IMR-90 (cell line): ENCODE data around the gene SERPINB13. TPM values are rescaled to one million over a fixed set of nuclear protein-coding genes. Genes with fewer than 3 reads are reported as not detected.

ENCODE experiments used
- ATAC-seq: fragments of 200-7000 bp; cut with Tn5 transposase; 2 replicates; pipeline ENCODE4 v1.9.1; 2020; ENCODE audit warnings: low read depth, mild to moderate bottlenecking, moderate library complexity
- Bru-seq: library from RNA; stranded (reverse); fragments of 400-500 nt; gene quantifications from one replicate; lab custom pipeline; 2021; lab: Mats Ljungman, UMichigan
- BruChase-seq, 2 experiments: library from RNA; stranded (reverse); fragments of 400-500 nt; gene quantifications; one replicate each; lab custom pipeline; 2021; lab: Mats Ljungman, UMichigan
- BruUV-seq: library from RNA; stranded (reverse); fragments of 400-500 nt; replicated peaks from 2 replicates; lab custom pipeline; 2021; lab: Mats Ljungman, UMichigan
- CTCF ChIA-PET: fragments of 300-600 bp; formaldehyde crosslinking; extraction: SDS; loops from one replicate; lab custom pipeline; 2021; ENCODE audit warnings: antibody characterized with exemption; lab: Yijun Ruan, JAX
- POLR2A ChIA-PET: fragments of 300-600 bp; sonication (Branson Sonifier 250); formaldehyde crosslinking; loops from one replicate; lab custom pipeline; 2022; ENCODE audit warnings: antibody characterized with exemption; ENCODE audit not compliant: unreplicated experiment; lab: Charles Lee
- DNase-seq: peaks from one replicate; pipeline ENCODE4 v3.0.0; 2013
- H2AFZ ChIP-seq: replicated peaks from 2 replicates; pipeline ENCODE3; 2013; ENCODE audit warnings: low read length, mild to moderate bottlenecking; ENCODE audit not compliant: poor library complexity
- H2AK5ac ChIP-seq: 2 replicates; pipeline ENCODE4 v1.6.1; 2013; ENCODE audit warnings: low read depth, low read length, inconsistent platforms
- H2AK9ac ChIP-seq: replicated peaks from 2 replicates; pipeline ENCODE3; 2013; ENCODE audit warnings: mild to moderate bottlenecking, low read depth, low read length, moderate library complexity; ENCODE audit not compliant: poor library complexity
- H2BK120ac ChIP-seq: 2 replicates; pipeline ENCODE4 v1.6.1; 2013; ENCODE audit warnings: low read depth, low read length, inconsistent platforms
- H2BK15ac ChIP-seq: 3 replicates; pipeline ENCODE4 v1.6.1; 2013; ENCODE audit warnings: low read depth, low read length, inconsistent platforms
- H2BK20ac ChIP-seq: 2 replicates; pipeline ENCODE4 v1.6.1; 2013; ENCODE audit warnings: low read depth, mild to moderate bottlenecking, inconsistent platforms, low read length, moderate library complexity
- H2BK5ac ChIP-seq: 2 replicates; pipeline ENCODE4 v1.6.1; 2013; ENCODE audit warnings: mild to moderate bottlenecking, low read depth, low read length, inconsistent platforms; ENCODE audit not compliant: poor library complexity, severe bottlenecking
- H3K14ac ChIP-seq: replicated peaks from 2 replicates; pipeline ENCODE4 v1.6.1; 2013; ENCODE audit warnings: low read depth, low read length, inconsistent platforms
- H3K18ac ChIP-seq: 2 replicates; pipeline ENCODE4 v1.6.1; 2013; ENCODE audit warnings: low read depth, low read length, control low read depth
- H3K23ac ChIP-seq: 2 replicates; pipeline ENCODE4 v1.6.1; 2013; ENCODE audit warnings: low read depth, low read length, inconsistent platforms
- H3K27ac ChIP-seq: 2 replicates; pipeline ENCODE4 v1.5.1; 2013; ENCODE audit warnings: mild to moderate bottlenecking, control low read depth, low read length; ENCODE audit not compliant: insufficient read depth
- H3K27me3 ChIP-seq: 2 replicates; pipeline ENCODE4 v1.6.1; 2013; ENCODE audit warnings: low read length; ENCODE audit not compliant: control insufficient read depth, insufficient read depth
- H3K36me3 ChIP-seq: 2 replicates; pipeline ENCODE4 v1.6.1; 2013; ENCODE audit warnings: low read length, mixed read lengths; ENCODE audit not compliant: control insufficient read depth, insufficient read depth
- H3K4ac ChIP-seq: 2 replicates; pipeline ENCODE4 v1.6.1; 2013; ENCODE audit warnings: low read depth, low read length, inconsistent platforms
- H3K4me1 ChIP-seq: 2 replicates; pipeline ENCODE4 v1.6.1; 2013; ENCODE audit warnings: low read length, mixed read lengths; ENCODE audit not compliant: control insufficient read depth, insufficient read depth
- H3K4me2 ChIP-seq: 2 replicates; pipeline ENCODE4 v1.6.1; 2013; ENCODE audit warnings: low read depth, mild to moderate bottlenecking, control low read depth, low read length, moderate library complexity
- H3K4me3 ChIP-seq: 2 replicates; pipeline ENCODE4 v1.5.1; 2013; ENCODE audit warnings: low read depth, mild to moderate bottlenecking, control low read depth, low read length, moderate library complexity; ENCODE audit not compliant: insufficient read depth
- H3K56ac ChIP-seq: 2 replicates; pipeline ENCODE4 v1.6.1; 2013; ENCODE audit warnings: low read length, inconsistent platforms; ENCODE audit not compliant: insufficient read depth; ENCODE audit errors: extremely low read depth
- H3K79me1 ChIP-seq, 2 experiments: 2 replicates each; pipeline ENCODE4 v1.6.1; 2013; ENCODE audit warnings: low read length in 2 of 2, inconsistent platforms in 1 of 2, low read depth in 1 of 2
- H3K9ac ChIP-seq: 2 replicates; pipeline ENCODE4 v1.6.1; 2013; ENCODE audit warnings: low read depth, low read length, control low read depth
- H3K9me1 ChIP-seq: 2 replicates; pipeline ENCODE4 v1.6.1; 2013; ENCODE audit warnings: low read length, inconsistent platforms; ENCODE audit not compliant: insufficient read depth
- H3K9me3 ChIP-seq: 2 replicates; pipeline ENCODE4 v1.6.1; 2013; ENCODE audit warnings: low read length; ENCODE audit not compliant: control insufficient read depth, insufficient read depth
- H4K20me1 ChIP-seq: 2 replicates; pipeline ENCODE4 v1.6.1; 2013; ENCODE audit warnings: low read length, inconsistent platforms; ENCODE audit not compliant: insufficient read depth
- H4K5ac ChIP-seq: 2 replicates; pipeline ENCODE4 v1.6.1; 2013; ENCODE audit warnings: mild to moderate bottlenecking, low read depth, low read length, control low read depth
- H4K8ac ChIP-seq, 2 experiments: 2 replicates each; pipeline ENCODE4 v1.6.1; 2013; ENCODE audit warnings: low read depth in 2 of 2, low read length in 2 of 2, control low read depth in 1 of 2, inconsistent platforms in 1 of 2
- H4K91ac ChIP-seq: 2 replicates; pipeline ENCODE4 v1.6.1; 2013; ENCODE audit warnings: low read depth, low read length, inconsistent platforms; ENCODE audit not compliant: insufficient read depth
- BHLHE40 ChIP-seq: fragments of 150-350 bp; IDR thresholded peaks from 2 replicates; pipeline ENCODE4 v1.6.1; 2016; ENCODE audit warnings: mild to moderate bottlenecking, low read depth, low read length
- CHD1 ChIP-seq: IDR thresholded peaks from 2 replicates; pipeline ENCODE4 v1.6.1; 2012; ENCODE audit warnings: low read depth, low read length, improper control_type of control experiment
- CTCF ChIP-seq: conservative IDR thresholded peaks from 2 replicates; pipeline ENCODE4 v1.5.1; 2012; ENCODE audit warnings: mild to moderate bottlenecking, low read depth, low read length, improper control_type of control experiment
- FOS ChIP-seq: fragments of 150-350 bp; IDR thresholded peaks from 2 replicates; pipeline ENCODE4 v1.6.1; 2016; ENCODE audit warnings: low read depth, low read length
- MAFK ChIP-seq: IDR thresholded peaks from 2 replicates; pipeline ENCODE4 v1.6.1; 2012; ENCODE audit warnings: low read depth, low read length, improper control_type of control experiment
- MXI1 ChIP-seq: IDR thresholded peaks from 2 replicates; pipeline ENCODE4 v1.6.1; 2012; ENCODE audit warnings: low read depth, mild to moderate bottlenecking, low read length, moderate library complexity, borderline replicate concordance
- NFE2L2 ChIP-seq: fragments of 150-350 bp; IDR thresholded peaks from 2 replicates; pipeline ENCODE4 v1.6.1; 2016; ENCODE audit warnings: low read depth, mild to moderate bottlenecking, low read length
- POLR2A ChIP-seq: IDR thresholded peaks from 2 replicates; pipeline ENCODE4 v1.6.1; 2012; ENCODE audit warnings: mild to moderate bottlenecking, low read depth, low read length
- RAD21 ChIP-seq: IDR thresholded peaks from 2 replicates; pipeline ENCODE4 v1.6.1; 2012; ENCODE audit warnings: low read length, improper control_type of control experiment
- RCOR1 ChIP-seq: IDR thresholded peaks from 2 replicates; pipeline ENCODE4 v1.6.1; 2012; ENCODE audit warnings: mild to moderate bottlenecking, low read length, improper control_type of control experiment; ENCODE audit not compliant: insufficient replicate concordance
- RFX5 ChIP-seq: IDR thresholded peaks from 2 replicates; pipeline ENCODE4 v1.8.0; 2012; ENCODE audit warnings: low read depth, mild to moderate bottlenecking, low read length, moderate library complexity
- SMC3 ChIP-seq: fragments of 150-350 bp; IDR thresholded peaks from 2 replicates; pipeline ENCODE4 v1.6.1; 2016; ENCODE audit warnings: low read depth, mild to moderate bottlenecking, antibody characterized with exemption, low read length, moderate library complexity
- USF2 ChIP-seq: fragments of 150-350 bp; IDR thresholded peaks from 2 replicates; pipeline ENCODE4 v1.6.1; 2017; ENCODE audit warnings: mild to moderate bottlenecking, antibody characterized with exemption, low read length, low read depth
- WGBS, 2 experiments: methylation state at CpG; one replicate each; pipeline versions ENCODE4 v1.1.5 to v1.1.7; 2013; ENCODE audit warnings: missing lambda C conversion rate in 2 of 2; ENCODE audit not compliant: insufficient read length in 1 of 2; ENCODE audit errors: extremely low coverage in 2 of 2; 5-methylcytosine and 5-hydroxymethylcytosine counted together
- dilution Hi-C: fragments of 300-500 bp; cut with HindIII; formaldehyde crosslinking; loops from one replicate; pipeline ENCODE4 v1.14.3; 2018; ENCODE audit warnings: low sequenced_read_pairs; ENCODE audit not compliant: unreplicated experiment
- in situ Hi-C: fragments of 300-500 bp; cut with MboI; formaldehyde crosslinking; loops from 3 replicates; pipeline ENCODE4 v1.14.3; 2019; ENCODE audit warnings: low sequenced_read_pairs, inconsistent platforms, mixed read lengths
- intact Hi-C: fragments of 100-400 bp; cut with micrococcal nuclease; formaldehyde crosslinking; loops from 2 replicates; pipeline ENCODE4 v1.10.0; 2022
- long read RNA-seq: library from polyadenylated mRNA; unstranded; transcript quantifications from one replicate; pipeline ENCODE4 v2.0.0, GENCODE V29; 2021; ENCODE audit not compliant: unreplicated experiment
- polyA plus RNA-seq, 3 experiments: library from polyadenylated mRNA; depleted of rRNA; stranded (reverse); fragments of >200 nt; gene quantifications; 2 replicates each; pipeline ENCODE4 v1.2.3, GENCODE V29; 2012; ENCODE audit warnings: low replicate concordance in 1 of 3
- total RNA-seq: library from RNA; depleted of rRNA; stranded (reverse); fragments of >200 nt; gene quantifications from 2 replicates; pipeline ENCODE4 v1.2.3, GENCODE V29; 2012; rRNA removed
- TF ChIP-seq, protein P1 (sequence below): fragments of 150-350 bp; IDR thresholded peaks from 2 replicates; pipeline ENCODE4 v1.6.1; 2016; ENCODE audit warnings: low read depth, mild to moderate bottlenecking, low read length, moderate library complexity, borderline replicate concordance

Gene SERPINB13, protein sequence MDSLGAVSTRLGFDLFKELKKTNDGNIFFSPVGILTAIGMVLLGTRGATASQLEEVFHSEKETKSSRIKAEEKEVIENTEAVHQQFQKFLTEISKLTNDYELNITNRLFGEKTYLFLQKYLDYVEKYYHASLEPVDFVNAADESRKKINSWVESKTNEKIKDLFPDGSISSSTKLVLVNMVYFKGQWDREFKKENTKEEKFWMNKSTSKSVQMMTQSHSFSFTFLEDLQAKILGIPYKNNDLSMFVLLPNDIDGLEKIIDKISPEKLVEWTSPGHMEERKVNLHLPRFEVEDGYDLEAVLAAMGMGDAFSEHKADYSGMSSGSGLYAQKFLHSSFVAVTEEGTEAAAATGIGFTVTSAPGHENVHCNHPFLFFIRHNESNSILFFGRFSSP
- total RNA-seq (not detected in 2 replicates), polyA plus RNA-seq (2012; rRNA removed) (not detected in 2 replicates), Bru-seq, nascent RNA (not detected), BruChase-seq, experiment 1, labeled RNA remaining after a 6-hour chase (not detected), BruChase-seq, experiment 2, labeled RNA remaining after a 2-hour chase (not detected)
- not detected in 2 replicates for polyA plus RNA-seq (2012; cell fraction: cytosol; rRNA removed)
- not detected in 2 replicates for polyA plus RNA-seq (2012; cell fraction: nucleus; rRNA removed; ENCODE audit: low replicate concordance)
- long read RNA-seq: 0 reads

- no CpG with 5 or more reads among the region's 4 CpGs for WGBS, 2 experiments
- no peak within 1 kb of the TSS for H3K56ac ChIP-seq
- no peak within 1 kb of the TSS for H3K4me3 ChIP-seq
- H3K79me1 ChIP-seq: no peaks in the 10 kb centered on the region
- in situ Hi-C loops: no loop called here
- no peak within 1 kb of the TSS for H2BK5ac ChIP-seq
- H3K18ac ChIP-seq: no peak within 1 kb of the TSS
- dilution Hi-C loops: no loop called here
- no peak within 1 kb of the TSS for H4K8ac ChIP-seq
- no peaks in the 10 kb centered on the region for H3K36me3 ChIP-seq
- no peaks in the 10 kb centered on the region; the same call in 1 of the 2 replicates for H3K9me3 ChIP-seq
- H2AFZ ChIP-seq: no peak within 1 kb of the TSS
- H3K4me2 ChIP-seq: no peak within 1 kb of the TSS
- CTCF ChIA-PET: no interaction called here
- no peaks in the 10 kb centered on the region for H4K20me1 ChIP-seq
- H4K91ac ChIP-seq: no peak within 1 kb of the TSS
- H2BK20ac ChIP-seq: no peak within 1 kb of the TSS
- H3K27me3 ChIP-seq: peaks cover 13% of the 10 kb centered on the region; the same call in 1 of the 2 replicates
- H2AK9ac ChIP-seq: no peak within 1 kb of the TSS
- H3K9ac ChIP-seq: no peak within 1 kb of the TSS
- no peak within 1 kb of the TSS for H2BK120ac ChIP-seq
- intact Hi-C loops: no loop called here
- H3K4ac ChIP-seq: no peak within 1 kb of the TSS
- DNase-seq: no peak
- ATAC-seq: no peak
- POLR2A ChIA-PET: no interaction called here
- H3K9me1 ChIP-seq: no peaks in the 10 kb centered on the region
- H3K27ac ChIP-seq: no peak within 1 kb of the TSS
- no peaks in the 10 kb centered on the region for H3K4me1 ChIP-seq
- no peak within 1 kb of the TSS for H2AK5ac ChIP-seq
- no peak within 1 kb of the TSS for H4K5ac ChIP-seq
- H2BK15ac ChIP-seq: no peak within 1 kb of the TSS
- BruUV-seq: no TSS peak
- no peak within 1 kb of the TSS for H3K23ac ChIP-seq
- no peak within 1 kb of the TSS for H3K14ac ChIP-seq
- no peak for TF ChIP-seq CTCF
- no peak for TF ChIP-seq MAFK
- TF ChIP-seq CHD1: no peak
- no peak for TF ChIP-seq MXI1
- TF ChIP-seq, protein P1, sequence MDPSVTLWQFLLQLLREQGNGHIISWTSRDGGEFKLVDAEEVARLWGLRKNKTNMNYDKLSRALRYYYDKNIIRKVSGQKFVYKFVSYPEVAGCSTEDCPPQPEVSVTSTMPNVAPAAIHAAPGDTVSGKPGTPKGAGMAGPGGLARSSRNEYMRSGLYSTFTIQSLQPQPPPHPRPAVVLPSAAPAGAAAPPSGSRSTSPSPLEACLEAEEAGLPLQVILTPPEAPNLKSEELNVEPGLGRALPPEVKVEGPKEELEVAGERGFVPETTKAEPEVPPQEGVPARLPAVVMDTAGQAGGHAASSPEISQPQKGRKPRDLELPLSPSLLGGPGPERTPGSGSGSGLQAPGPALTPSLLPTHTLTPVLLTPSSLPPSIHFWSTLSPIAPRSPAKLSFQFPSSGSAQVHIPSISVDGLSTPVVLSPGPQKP: no peak
- no peak for TF ChIP-seq NFE2L2
- TF ChIP-seq POLR2A: no peak
- TF ChIP-seq BHLHE40: no peak
- TF ChIP-seq RCOR1: no peak
- no peak for TF ChIP-seq SMC3
- TF ChIP-seq FOS: no peak
- TF ChIP-seq RAD21: no peak
- TF ChIP-seq USF2: no peak
- TF ChIP-seq RFX5: no peak
Observed at GRCh38 chr18:63586966-63587365, at the start of gene SERPINB13. Gene SERPINB13 (plus strand): TSS chr18:63587343. CDS start chr18:63588668, 1,325 bp downstream.
